HG03354 (cell line): Measurements from ENCODE around the gene RAE1.
"Not testable (repeated sequence)": the region's sequence is repeated elsewhere in the genome, so short reads cannot be mapped to it uniquely, and the experiment has no call there.

Experiments
- ATAC-seq: cut with Tn5 transposase; IDR thresholded peaks from one replicate; pipeline ENCODE4 v1.9.1; 2021; ENCODE audit warnings: mild to moderate bottlenecking; ENCODE audit not compliant: unreplicated experiment, poor library complexity, severe bottlenecking

Gene RAE1

DNA sequence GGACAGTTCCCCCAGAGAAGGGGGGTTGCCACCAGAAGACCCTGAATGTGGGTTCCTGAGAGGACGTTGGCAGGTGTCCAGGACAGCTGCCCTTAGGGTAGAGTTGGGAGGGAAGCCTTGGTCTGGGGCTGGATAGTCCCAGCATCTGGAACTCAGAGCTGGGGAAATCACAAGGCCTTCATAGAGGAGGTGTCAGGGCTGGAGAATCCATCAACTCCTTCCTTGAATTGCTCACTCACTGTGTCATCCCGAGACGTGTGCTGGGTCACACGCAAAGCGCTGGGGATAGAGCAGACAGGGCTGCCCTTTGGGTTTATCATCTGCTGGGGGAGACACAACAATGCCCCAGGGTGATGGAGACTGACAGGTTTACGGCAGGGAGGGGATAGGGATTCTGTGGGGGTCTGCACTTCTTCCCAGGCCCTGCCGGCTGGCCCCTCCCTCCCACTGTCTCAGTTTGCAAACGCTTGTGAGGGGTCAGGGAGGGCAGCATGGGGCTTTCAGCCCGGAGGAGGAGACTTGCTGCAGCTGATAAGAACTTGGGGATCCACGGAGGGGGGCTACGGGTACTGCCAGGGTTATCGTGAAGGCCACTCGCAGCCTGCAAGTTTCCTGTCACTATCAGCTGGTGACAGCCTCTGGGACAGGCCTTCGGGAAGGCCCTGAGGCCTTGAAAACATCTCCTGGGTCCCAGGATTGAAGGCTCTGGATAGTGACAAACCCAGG lies 58.8 kb downstream of the RAE1 start:
- ATAC-seq = no peak

DNA sequence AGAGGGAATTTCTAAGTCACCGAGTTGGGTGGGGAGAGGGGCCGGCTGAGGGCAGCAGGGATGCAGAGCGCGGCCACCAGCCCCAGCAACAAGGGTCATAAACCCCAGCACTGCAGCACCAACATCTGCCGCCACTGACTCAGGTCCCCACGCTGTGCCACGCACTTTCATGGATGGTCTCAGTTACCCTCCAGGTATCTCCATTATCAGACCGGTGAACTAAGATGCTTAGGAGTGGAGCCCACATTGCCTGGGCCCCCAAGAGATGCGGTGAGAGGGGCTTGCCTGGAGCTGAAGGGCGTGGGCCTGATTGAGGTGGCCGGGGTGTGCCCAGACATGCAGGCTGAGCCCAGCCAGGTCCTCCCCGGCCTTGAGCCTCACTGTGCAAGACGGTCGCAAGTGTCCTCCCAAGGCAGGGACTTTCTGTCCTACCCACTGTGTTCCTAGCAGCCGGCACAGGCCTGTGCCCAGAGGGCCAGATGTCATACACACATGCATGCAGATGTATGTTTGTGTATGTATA lies 59.4 kb downstream of the RAE1 start:
- ATAC-seq = no peak

DNA sequence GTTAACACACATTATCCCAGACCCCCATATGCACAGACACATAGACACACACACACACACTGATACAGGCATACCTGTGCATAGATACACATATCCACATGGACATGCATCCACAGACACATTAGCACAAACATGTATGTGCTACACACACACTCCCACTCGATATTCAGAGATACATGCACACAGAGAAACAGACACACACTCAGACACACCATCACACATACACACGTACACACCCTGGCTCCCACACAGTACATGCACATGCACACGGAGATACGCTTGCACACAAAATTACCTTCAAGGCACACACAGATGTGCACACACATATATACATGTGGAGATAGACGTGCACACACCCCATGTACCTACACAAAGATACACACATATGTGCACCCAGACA lies 59.9 kb downstream of the RAE1 start:
- ATAC-seq = no peak

DNA sequence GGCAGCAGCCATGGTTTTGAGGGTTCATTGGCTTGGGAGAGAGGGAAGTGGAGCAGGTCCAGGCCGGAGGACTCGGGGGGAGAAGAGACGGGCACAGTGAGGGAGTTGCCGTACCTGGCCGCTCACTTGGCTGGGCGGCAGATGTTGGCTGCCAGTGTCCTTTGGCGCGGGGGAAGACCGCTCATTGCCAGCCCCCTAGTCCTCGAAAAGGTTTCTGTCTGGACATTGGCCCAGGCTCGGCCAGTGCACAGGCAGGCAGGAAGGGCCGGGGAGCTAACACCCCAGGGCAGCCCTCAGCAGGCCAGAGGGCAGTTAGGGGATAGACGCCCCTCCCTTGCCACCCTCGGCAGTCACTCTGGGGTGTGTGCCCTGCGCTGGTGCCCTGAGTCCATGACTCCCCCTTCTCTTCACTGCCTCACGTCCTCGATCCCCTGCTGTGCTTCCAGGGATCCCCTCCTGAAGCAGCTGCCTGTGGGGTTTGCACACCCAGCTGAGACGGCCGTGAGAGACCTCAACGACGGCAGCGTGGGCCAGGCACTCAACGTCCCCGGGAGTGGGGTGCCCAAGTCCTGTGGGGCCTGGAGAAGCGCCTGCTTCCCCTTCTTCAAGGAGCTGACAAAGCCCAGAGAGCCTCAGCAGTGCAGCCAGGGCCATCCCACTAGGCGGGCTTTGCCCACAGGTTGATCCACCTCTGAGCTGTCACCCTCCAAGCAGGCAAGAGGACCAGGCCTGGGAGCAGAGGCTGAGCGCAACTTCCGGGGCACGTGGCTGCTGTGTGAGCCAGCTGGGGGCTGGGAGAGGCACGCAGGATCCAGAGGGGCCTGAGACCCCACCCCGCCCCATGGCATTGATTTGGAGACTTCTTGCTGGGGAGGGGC lies 60.6 kb downstream of the RAE1 start:
- no peak for ATAC-seq

DNA sequence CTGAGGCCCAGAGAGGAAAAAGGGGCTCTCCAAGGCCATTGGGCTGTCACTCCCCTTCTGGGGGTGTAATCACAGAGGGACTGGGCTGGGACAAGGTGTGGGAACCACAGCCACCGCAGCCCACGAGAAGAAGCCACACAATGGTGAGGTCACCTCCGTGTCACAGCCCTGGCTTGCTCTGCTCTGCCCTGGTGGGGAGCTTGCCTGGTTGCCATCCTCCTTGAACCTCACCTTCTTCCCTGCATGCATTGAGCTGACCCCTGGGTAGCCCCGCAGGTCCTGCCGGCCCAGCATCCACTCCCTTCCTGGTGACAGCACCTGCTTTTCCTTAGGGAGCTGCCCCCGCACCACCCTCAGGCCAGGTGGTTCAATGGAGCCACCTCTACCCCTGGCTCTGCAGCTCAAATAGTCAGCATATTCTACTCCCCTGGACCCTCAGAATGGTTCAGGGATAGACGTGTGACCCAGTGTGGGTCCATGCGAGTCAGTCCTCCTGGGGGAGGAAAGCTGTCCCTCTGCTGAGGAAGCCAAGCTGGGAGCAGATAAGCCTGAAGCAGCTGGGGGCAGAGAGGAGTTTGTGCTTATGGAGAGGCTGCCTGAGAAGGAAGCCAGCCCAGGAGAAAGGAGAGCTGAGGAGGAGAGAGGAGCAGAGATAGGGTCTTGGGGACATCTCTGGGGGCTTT lies 61.4 kb downstream of the RAE1 start:
- ATAC-seq = no peak

DNA sequence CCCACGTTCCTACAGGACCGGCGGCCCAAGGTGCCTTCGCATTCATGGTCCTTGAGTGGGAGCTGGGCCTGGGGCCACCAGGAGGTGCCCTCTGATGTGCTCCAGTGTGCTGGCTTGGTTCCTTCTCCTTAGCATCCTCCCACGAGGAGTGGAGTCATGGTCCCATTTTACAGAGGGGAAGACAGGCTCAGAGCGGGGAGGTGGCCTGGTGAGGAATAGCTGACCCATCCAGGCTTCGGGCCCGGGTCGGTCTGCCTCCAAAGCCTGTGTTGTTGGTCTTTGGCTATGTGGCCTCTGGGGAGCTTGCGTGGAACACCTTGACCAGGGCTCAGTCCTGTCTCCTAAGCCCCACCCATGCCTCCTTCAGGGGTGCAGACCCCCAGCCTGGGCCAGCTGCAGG lies 62.9 kb downstream of the RAE1 start:
- ATAC-seq = no peak

DNA sequence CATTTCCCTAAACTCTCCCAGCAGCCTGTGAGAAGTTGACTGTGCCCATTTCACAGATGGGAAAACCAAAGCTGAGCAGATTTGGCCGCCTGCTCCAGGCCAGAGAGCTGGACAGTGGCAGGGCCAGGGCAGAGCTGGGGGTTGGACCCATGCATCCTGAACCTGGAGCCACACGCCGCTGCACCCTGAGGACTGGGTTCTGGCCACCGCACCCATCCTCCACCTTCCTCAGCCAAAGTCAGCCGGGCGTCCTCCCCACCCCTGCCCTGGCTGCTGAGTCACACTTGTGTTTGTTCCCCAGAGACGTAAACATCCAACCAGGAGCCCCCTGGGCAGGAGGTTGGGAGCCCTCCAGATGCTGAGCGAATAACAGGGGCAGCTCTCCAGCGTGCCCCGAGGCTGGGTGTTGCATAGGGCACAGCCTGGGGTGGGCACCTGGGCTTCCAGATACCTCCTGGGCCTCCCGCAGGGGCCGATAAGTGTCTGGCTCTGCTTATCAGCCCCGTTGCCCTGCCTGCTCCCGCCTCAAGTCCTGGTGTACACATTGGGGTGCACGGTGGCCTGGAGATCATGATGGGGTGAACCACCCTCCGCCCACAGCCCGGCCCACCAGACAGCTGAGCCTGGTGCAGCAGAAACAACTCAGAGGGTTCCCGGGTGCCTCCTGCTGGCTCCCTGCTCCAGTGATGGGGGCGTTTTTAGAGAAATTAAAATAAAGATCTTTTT lies 64.0 kb downstream of the RAE1 start:
- no peak for ATAC-seq

DNA sequence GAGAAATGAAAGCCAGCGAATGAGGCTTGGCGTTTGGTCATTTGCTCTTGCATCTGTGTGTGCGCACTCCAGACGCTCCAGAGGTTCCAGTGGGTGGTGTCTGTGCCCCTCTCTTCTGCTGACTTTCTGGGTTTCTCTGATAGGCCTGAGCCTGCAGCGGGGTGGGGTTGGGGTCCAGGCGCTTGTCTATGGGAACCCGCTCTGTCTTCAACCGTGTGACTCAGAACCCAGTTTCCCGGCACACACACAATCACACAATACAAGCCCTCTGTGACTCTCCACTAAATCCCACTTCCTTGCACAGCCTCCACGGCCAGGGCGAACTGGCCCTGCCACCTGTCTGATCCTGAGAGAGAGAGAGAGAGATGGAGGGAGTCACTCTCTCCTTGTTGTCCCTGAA lies 64.7 kb downstream of the RAE1 start:
- no peak for ATAC-seq

DNA sequence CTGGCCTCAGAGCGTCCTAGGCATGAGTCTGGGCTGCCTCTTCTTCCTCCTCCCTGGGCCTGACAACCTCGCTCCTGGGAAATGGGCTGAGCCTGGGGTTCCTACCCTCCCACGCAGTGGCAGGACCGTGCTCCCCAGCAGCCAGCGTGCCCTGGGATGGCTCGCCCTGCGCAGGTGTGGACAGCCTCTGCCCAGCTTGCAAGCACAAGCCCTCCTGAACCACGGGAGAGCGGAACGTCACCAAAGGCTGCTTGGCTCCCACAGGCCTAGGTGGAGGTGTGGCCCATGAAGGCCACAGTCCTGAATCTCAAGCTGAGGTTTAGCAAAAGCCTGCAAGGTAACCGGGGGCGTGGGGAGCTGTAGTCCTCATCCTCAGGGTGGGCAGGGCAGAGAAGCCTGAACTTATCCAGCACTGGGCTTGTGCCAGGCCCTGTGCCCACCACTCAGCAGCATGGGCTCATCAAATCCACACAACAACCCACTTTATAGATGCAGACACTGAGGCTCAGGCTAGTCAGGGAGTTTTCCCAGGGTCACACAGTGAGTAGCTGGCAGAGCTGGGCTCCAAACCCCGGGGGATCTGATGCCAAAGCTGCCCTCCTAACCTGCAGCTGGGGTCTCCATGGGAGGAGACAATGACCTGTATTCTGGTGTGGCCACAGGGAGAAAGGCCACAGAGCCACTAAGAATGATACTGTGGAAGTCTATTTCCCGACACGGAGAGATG lies 65.4 kb downstream of the RAE1 start:
- ATAC-seq = no peak

DNA sequence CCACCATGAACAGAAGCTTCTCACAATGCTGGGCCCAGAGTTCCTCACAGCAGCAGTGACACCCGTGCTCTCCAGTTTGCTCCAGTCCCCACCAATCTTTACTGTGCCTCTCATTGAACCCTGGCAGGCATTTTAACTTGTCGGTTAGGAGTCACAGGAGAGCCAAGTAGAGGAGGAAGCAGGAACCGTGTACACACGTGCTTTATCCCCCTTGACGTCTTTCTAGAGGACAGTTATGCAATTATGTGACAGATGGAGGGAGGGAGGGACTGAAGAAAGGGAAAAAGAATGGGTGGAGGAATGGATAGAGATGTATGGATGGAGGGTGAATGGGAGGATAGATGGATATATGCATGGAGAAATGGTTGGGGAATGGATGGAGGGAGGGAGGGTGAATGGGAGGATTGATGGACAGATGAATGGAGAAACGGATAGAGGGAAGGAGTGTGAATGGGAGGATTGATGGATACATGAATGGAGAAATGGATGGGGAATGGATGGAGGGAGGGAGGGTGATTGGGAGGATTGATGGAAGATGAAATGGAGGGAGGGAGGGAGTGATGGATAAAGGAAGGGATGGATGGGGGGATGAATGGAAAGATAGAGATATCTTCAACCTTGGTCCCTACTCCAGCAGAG lies 66.1 kb downstream of the RAE1 start:
- ATAC-seq = no peak

DNA sequence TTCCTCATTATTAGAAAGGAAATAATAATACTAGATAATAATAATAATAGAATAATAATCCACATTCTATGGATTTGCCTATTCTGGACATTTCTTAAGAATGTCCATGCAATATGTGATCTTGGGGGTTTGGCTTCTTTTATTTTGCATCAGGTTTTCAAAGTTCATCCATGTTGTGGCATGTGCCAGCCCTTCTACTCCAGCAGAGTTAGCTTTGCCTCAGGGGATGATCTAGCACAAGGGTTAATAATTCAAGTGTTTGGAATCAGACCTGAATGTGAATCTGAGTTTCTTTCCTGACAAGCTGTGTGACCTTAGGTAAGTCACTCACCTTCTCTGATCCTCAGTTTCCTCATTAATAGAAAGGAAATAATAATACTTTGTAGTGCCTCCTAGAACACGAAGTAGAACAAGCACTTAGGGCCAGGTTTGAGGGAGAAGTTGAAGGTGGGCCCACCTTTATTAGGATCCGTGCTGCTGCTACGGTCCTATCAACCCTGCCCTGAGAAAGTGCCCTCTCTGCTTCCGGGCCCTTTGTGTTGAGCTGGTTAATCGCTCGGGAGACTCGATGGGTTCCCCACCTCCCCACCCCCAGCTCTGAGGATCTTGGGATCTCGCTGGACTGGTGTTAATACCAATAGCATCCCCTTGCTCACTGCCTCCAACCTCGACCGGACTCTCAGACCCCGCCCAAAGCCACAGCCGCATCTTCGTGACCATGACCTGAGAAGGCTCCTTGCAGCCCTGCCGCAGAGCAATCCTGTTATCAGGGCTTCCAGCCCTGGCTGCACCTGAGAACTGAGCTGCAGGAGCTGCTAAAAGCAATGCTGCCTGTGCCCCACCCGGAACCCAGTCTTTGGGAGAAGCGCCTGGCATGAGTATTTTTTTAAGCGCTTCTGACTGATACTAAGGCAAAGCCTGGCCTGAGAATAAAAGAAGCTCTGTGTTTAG lies 67.0 kb downstream of the RAE1 start:
- ATAC-seq = no peak

DNA sequence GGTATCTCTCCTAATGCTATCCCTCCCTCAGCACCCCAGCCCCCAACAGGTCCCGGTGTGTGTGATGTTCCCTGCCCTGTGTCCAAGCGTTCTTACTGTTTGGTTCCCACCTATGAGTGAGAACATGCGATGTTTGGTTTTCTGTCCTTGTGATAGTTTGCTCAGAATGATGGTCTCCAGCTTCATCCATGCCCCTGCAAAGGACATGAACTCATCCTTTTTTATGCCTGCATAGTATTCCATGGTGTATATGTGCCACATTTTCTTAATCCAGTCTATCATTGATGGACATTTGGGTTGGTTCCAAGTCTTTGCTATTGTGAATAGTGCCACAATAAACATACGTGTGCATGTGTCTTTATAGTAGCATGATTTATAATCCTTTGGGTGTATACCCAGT lies 68.4 kb downstream of the RAE1 start:
- ATAC-seq = not testable (repeated sequence)

DNA sequence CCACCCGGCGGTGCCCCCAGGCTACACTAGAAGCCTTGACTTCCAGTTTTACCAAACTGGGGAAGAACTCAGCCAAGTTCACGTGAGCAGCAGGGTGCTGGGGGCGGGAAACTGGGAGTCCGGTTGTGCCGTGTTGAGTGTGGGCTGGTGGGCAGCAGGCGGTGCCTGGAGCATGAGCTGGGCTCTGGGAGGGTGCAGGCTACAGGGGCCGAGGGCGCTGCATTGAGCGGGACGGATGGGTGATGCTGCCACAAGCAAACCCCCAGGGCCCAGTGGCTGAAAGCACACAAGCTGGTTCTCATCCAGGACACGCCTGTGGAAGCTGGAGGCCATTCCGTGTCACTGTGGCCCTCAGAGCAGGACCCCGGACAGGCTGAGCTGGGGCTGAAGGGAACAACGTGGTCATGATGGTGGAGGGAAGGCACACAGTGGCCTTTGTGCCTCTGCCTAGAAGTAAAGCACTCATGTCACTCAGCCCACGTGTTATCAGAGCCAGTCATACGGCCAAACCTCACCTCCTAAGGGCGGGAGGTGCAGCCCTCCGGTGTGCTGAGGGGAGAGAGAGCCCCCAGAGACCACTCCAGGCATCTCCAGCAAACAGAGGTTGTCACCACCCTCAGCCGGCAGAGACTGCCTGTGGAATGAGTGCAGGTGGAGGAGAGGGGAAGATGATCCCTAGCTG lies 69.7 kb downstream of the RAE1 start:
- no peak for ATAC-seq

DNA sequence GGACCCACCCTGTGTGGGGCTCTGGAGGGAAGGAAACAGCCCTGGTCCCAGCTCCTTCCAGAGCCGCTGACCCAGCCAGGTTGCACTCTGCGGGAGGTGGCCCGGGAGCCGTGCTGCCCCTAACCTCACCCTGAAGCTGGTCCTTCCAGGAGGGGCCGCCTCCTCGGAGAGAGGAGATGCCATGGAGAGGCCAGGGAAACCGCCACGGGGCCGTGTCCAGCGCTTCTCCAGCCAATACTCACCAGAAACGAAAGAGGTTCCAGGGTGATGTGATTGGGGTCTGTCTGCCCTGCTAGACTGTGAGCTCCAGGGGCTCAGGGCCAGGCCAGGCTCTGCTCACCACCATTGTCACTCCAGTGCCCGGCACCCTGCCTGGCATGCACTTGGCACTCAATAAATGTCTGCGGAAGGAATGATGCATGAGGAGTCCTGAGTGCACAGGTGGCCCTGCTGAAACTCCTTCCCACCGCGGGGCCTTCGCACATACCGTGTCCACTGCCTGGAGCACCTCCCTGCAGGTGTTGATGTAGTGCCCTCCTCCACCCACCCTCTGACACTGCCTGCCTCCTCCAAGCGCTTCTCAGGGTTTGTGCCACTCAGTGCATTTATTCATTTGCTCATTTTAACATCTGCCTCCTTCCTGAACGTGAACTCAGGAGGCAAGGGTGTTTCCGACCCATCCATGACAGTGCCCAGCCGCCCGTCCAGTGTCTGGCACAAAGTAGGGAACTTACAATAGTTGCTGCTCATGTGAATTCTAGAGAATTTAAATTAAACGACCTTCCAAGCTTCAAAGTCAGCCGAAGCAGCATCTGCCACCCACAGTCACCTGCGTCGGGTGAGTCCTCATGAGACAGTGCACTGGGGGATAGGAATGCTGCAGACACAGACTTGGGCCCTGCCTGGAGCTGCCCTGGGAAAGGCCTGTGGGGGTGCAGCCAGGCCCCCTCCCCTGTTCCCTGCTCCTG lies 70.5 kb downstream of the RAE1 start:
- no peak for ATAC-seq

DNA sequence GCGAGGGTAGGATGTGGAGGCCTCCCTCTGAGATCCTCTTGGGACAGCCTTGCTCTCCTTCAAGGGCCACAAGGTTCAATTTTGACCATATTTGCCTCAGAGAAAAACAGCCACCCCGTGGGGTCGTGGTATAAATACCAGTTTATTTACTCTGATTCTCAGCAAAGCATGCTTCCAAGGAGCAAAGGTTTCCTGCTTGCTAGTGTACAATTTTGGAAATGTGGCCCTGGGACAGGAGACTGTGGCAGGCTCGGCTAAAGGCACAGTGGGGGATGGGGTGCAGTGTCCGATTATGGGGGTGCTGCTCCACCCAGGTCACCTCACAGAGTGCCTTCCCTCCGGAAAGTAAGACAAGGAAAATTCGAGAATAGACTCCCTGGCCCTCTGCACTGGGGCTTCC lies 71.2 kb downstream of the RAE1 start:
- ATAC-seq = no peak
